Activated CD8-positive, alpha-beta T cell treated with anti-CD3 and anti-CD28 coated beads for 36 hours (primary cell): Measurements from ENCODE around the gene GALK2. TPM values are rescaled to one million over a fixed set of nuclear protein-coding genes. Genes with fewer than 3 reads are reported as not detected.

Experiments
- ATAC-seq: fragments of 200-7000 bp; cut with Tn5 transposase; one replicate; pipeline ENCODE4 v1.10.0; 2021; ENCODE audit warnings: mild to moderate bottlenecking, moderate library complexity
- CTCF ChIA-PET: fragments of 350-600 bp; sonication (Branson Sonifier 250); formaldehyde crosslinking; loops from one replicate; lab custom pipeline; 2021; ENCODE audit warnings: antibody characterized with exemption; lab: Charles Lee
- POLR2A ChIA-PET: fragments of 350-600 bp; sonication (Branson Sonifier 250); formaldehyde crosslinking; loops from one replicate; lab custom pipeline; 2021; ENCODE audit warnings: antibody characterized with exemption; lab: Charles Lee
- DNase-seq: peaks from one replicate; pipeline ENCODE4 v3.0.0-alpha.2; 2020
- H3K27ac Mint-ChIP-seq: one replicate; pipeline ENCODE4 v1.8.0; 2021; ENCODE audit warnings: mild to moderate bottlenecking, mixed read lengths
- H3K27me3 Mint-ChIP-seq: one replicate; pipeline ENCODE4 v1.8.0; 2021; ENCODE audit warnings: mixed read lengths
- H3K36me3 Mint-ChIP-seq: one replicate; pipeline ENCODE4 v1.8.0; 2021; ENCODE audit warnings: low read depth, mixed read lengths
- H3K4me1 Mint-ChIP-seq: one replicate; pipeline ENCODE4 v1.8.0; 2021; ENCODE audit warnings: low read depth, mixed read lengths
- H3K4me3 Mint-ChIP-seq: one replicate; pipeline ENCODE4 v1.8.0; 2021; ENCODE audit warnings: mild to moderate bottlenecking, moderate library complexity, mixed read lengths
- H3K9me3 Mint-ChIP-seq: one replicate; pipeline ENCODE4 v1.8.0; 2021; ENCODE audit warnings: mixed read lengths
- CTCF ChIP-seq: fragments of 200-600 bp; IDR thresholded peaks from one replicate; pipeline ENCODE4 v1.8.0; 2022; ENCODE audit warnings: antibody characterized with exemption, mild to moderate bottlenecking
- intact Hi-C: fragments of 100-400 bp; cut with micrococcal nuclease; formaldehyde crosslinking; loops from one replicate; pipeline ENCODE4 v1.10.0; 2022
- total RNA-seq, 2 experiments: library from RNA; stranded (reverse); gene quantifications; one replicate each; pipeline ENCODE4 v1.2.3, GENCODE V29; 2021

Gene GALK2
- total RNA-seq, 2 experiments from 2014 or later, result 26.8 to 27.5 TPM

- H3K27me3 Mint-ChIP-seq, result no peaks in the 10 kb centered on the region
- TF ChIP-seq CTCF, result no peak
- H3K36me3 Mint-ChIP-seq, result peaks cover 53% of the 10 kb centered on the region
- H3K9me3 Mint-ChIP-seq, result peaks cover 12% of the 10 kb centered on the region
- DNase-seq, result no peak
- no peak for ATAC-seq
- H3K4me1 Mint-ChIP-seq, result peaks cover 17% of the 10 kb centered on the region
- no peak overlapping the region for H3K27ac Mint-ChIP-seq
- no peak overlapping the region for H3K4me3 Mint-ChIP-seq
- ChIA-PET POLR2A (no interaction called here), CTCF (no interaction called here)
- intact Hi-C loops, result no loop called here
Observed at GRCh38 chr15:49229922-49230321, 59.9 kb downstream of the GALK2 start.

GRCh38 chr15:49232236-49232806, 62.3 kb downstream of the GALK2 start:
- Mint-ChIP-seq H3K4me3 (no peak overlapping the region), H3K27me3 (no peaks in the 10 kb centered on the region), H3K9me3 (peaks cover 12% of the 10 kb centered on the region), H3K27ac (no peak overlapping the region), H3K4me1 (peaks cover 22% of the 10 kb centered on the region), H3K36me3 (peaks cover 40% of the 10 kb centered on the region)
- ATAC-seq, result no peak
- no peak for DNase-seq
- POLR2A ChIA-PET, result no interaction called here
- TF ChIP-seq CTCF, result no peak
- intact Hi-C loops, result no loop called here
- CTCF ChIA-PET, result no interaction called here

- peak; percentile 92 for ATAC-seq
- Mint-ChIP-seq H3K27me3 (no peaks in the 10 kb centered on the region), H3K4me3 (no peak overlapping the region), H3K36me3 (peaks cover 25% of the 10 kb centered on the region), H3K27ac (peak overlapping the region; percentile 44), H3K9me3 (no peaks in the 10 kb centered on the region), H3K4me1 (peaks cover 15% of the 10 kb centered on the region)
- intact Hi-C loops, result loop anchor here (1.0 kb wide), 1 partner anchor 187 kb away; no protein-coding TSS in a partner anchor
- ChIA-PET CTCF (interaction anchor here (0.7 to 5.0 kb wide), 19 partner anchors 10 to 1080 kb away, joined by 3 to 65 read pairs (median 3); partner anchors contain the start of gene FGF7), POLR2A (no interaction called here)
- DNase-seq, result peak; percentile 58
- TF ChIP-seq CTCF, result peak; percentile 68
Observed at GRCh38 chr15:49235446-49236124, 65.5 kb downstream of the GALK2 start.

- ChIA-PET CTCF (interaction anchor here (1.7 to 5.0 kb wide), 4 partner anchors 9 to 768 kb away, joined by 8 to 65 read pairs (median 12); partner anchors contain the start of gene FGF7), POLR2A (no interaction called here)
- intact Hi-C loops, result no loop called here
- DNase-seq, result no peak
- Mint-ChIP-seq H3K27me3 (no peaks in the 10 kb centered on the region), H3K27ac (no peak overlapping the region), H3K4me1 (peaks cover 15% of the 10 kb centered on the region), H3K4me3 (no peak overlapping the region), H3K36me3 (peaks cover 19% of the 10 kb centered on the region), H3K9me3 (no peaks in the 10 kb centered on the region)
- no peak for TF ChIP-seq CTCF
- no peak for ATAC-seq
Observed at GRCh38 chr15:49236869-49237268, 66.8 kb downstream of the GALK2 start.

- no peaks in the 10 kb centered on the region for H3K27me3 Mint-ChIP-seq
Observed at GRCh38 chr15:49238342-49238741, 68.3 kb downstream of the GALK2 start.

More at GRCh38 chr15:49238342-49238741, 68.3 kb downstream of the GALK2 start:
- Mint-ChIP-seq H3K4me1 (peaks cover 15% of the 10 kb centered on the region), H3K9me3 (no peaks in the 10 kb centered on the region), H3K27ac (no peak overlapping the region), H3K4me3 (no peak overlapping the region), H3K36me3 (peaks cover 21% of the 10 kb centered on the region)
- DNase-seq (no peak), ATAC-seq (no peak)
- intact Hi-C loops, result no loop called here
- CTCF ChIA-PET, result interaction anchor here (0.7 to 5.0 kb wide), 2 partner anchors 184 to 1078 kb away, joined by 3 to 65 read pairs; partner anchors contain the start of gene FGF7
- POLR2A ChIA-PET, result no interaction called here
- TF ChIP-seq CTCF, result no peak
